HepG2 (cell line): ENCODE data around the gene SERPINB10. TPM values are rescaled to one million over a fixed set of nuclear protein-coding genes. Genes with fewer than 3 reads are reported as not detected.

Experiments
- ATAC-seq: fragments of 200-7000 bp; cut with Tn5 transposase; 3 replicates; pipeline ENCODE4 v1.9.1; 2020; ENCODE audit warnings: mild to moderate bottlenecking, moderate library complexity
- BruUV-seq: library from RNA; stranded (reverse); fragments of 400-500 nt; replicated peaks from 2 replicates; lab custom pipeline; 2021; lab: Mats Ljungman, UMichigan
- CTCF ChIA-PET: fragments of 300-600 bp; formaldehyde crosslinking; extraction: SDS; loops from one replicate; lab custom pipeline; 2021; ENCODE audit warnings: low total read pairs, inconsistent platforms, low intra/inter-chr PET ratio; lab: Yijun Ruan, JAX
- POLR2A ChIA-PET: fragments of 350-600 bp; sonication (Branson Sonifier 250); formaldehyde crosslinking; loops from one replicate; lab custom pipeline; 2020; ENCODE audit warnings: antibody characterized with exemption, inconsistent platforms; lab: Yijun Ruan, JAX
- DNase-seq: peaks from one replicate; pipeline ENCODE4 v3.0.0-alpha.2; 2015; ENCODE audit warnings: low spot score
- FAIRE-seq: peaks from 3 replicates; lab custom pipeline; 2011; peaks lifted over from hg19 to GRCh38; lab: Jason Lieb, UNC
- H2AFZ ChIP-seq: one replicate; pipeline ENCODE4 v1.6.1; 2011; ENCODE audit warnings: low read length, inconsistent platforms
- H3K27ac ChIP-seq: fragments of 300-600 bp; 3 replicates; pipeline ENCODE4 v1.8.0; 2011; ENCODE audit warnings: mixed run types, mild to moderate bottlenecking, mixed read lengths, low read length, inconsistent platforms; ENCODE audit not compliant: insufficient read depth; ENCODE audit errors: extremely low read length
- H3K27me3 ChIP-seq, 2 experiments: fragments of 200-600 bp in 1 of 2; 2 replicates in 1 of 2; 3 replicates in 1 of 2; pipeline versions ENCODE4 v1.6.0 to v1.8.0; 2011; ENCODE audit warnings: low read length in 2 of 2, mild to moderate bottlenecking in 2 of 2, moderate library complexity in 2 of 2, inconsistent platforms in 1 of 2; ENCODE audit not compliant: insufficient read depth in 2 of 2, control insufficient read depth in 1 of 2
- H3K36me3 ChIP-seq, 2 experiments: fragments of 200-600 bp in 1 of 2; replicated peaks in 1 of 2; 2 replicates in 1 of 2; 3 replicates in 1 of 2; pipeline versions ENCODE4 v1.5.1 to v1.8.0; 2011; ENCODE audit warnings: low read length in 2 of 2, inconsistent platforms in 1 of 2; ENCODE audit not compliant: insufficient read depth in 2 of 2, control insufficient read depth in 1 of 2
- H3K4me1 ChIP-seq: 2 replicates; pipeline ENCODE4 v1.5.1; 2012; ENCODE audit warnings: low read length, inconsistent platforms; ENCODE audit not compliant: insufficient read depth
- H3K4me2 ChIP-seq: 2 replicates; pipeline ENCODE4 v1.6.0; 2011; ENCODE audit warnings: low read depth, low read length, inconsistent platforms
- H3K4me3 ChIP-seq, 3 experiments: fragments of 200-600 bp in 1 of 3; sonication (generic), shearing (Covaris generic) in 1 of 3; replicated peaks in 1 of 3; 2 replicates each; pipeline ENCODE4 v1.5.1; 2011 to 2016; ENCODE audit warnings: low read length in 3 of 3, inconsistent platforms in 2 of 3, low read depth in 2 of 3, mild to moderate bottlenecking in 2 of 3, control low read depth in 1 of 3, mixed read lengths in 1 of 3; ENCODE audit not compliant: insufficient read depth in 1 of 3
- H3K79me2 ChIP-seq: one replicate; pipeline ENCODE4 v1.6.1; 2011; ENCODE audit warnings: low read length, inconsistent platforms; ENCODE audit not compliant: insufficient read depth
- H3K9ac ChIP-seq: 2 replicates; pipeline ENCODE4 v1.6.0; 2011; ENCODE audit warnings: mild to moderate bottlenecking, low read depth, low read length, inconsistent platforms; ENCODE audit not compliant: insufficient read depth
- H3K9me3 ChIP-seq: 2 replicates; pipeline ENCODE4 v1.5.1; 2012; ENCODE audit warnings: mild to moderate bottlenecking, low read length
- H4K20me1 ChIP-seq: 2 replicates; pipeline ENCODE4 v1.6.0; 2011; ENCODE audit warnings: inconsistent platforms, mild to moderate bottlenecking, low read length, moderate library complexity; ENCODE audit not compliant: insufficient read depth
- CEBPB ChIP-seq: IDR thresholded peaks from 2 replicates; pipeline ENCODE4 v1.6.1; 2011; ENCODE audit warnings: low read depth, low read length, improper control_type of control experiment, borderline replicate concordance
- SIX1 ChIP-seq: sonication (generic); formaldehyde crosslinking; IDR thresholded peaks from 2 replicates; pipeline ENCODE4 v1.4.0; 2020; ENCODE audit warnings: missing genetic modification reagents, borderline replicate concordance
- ZNF260 ChIP-seq: sonication (generic); formaldehyde crosslinking; IDR thresholded peaks from 2 replicates; pipeline ENCODE4 v1.4.0; 2020; ENCODE audit warnings: missing genetic modification reagents, low read depth, mild to moderate bottlenecking, borderline replicate concordance
- WGBS: methylation state at CpG from one replicate; pipeline ENCODE4 v1.1.6; 2017; ENCODE audit warnings: low lambda C conversion rate; 5-methylcytosine and 5-hydroxymethylcytosine counted together
- in situ Hi-C: cut with HindIII; loops from 2 replicates; pipeline ENCODE4 v1.10.0; 2017; ENCODE audit warnings: low pct_unique_long_range_greater_than_20kb; ENCODE audit not compliant: extremely low pct_ligation_motif_present
- intact Hi-C: fragments of 100-400 bp; cut with micrococcal nuclease; formaldehyde crosslinking; loops from one replicate; pipeline ENCODE4 v1.10.0; 2022; ENCODE audit not compliant: unreplicated experiment
- polyA plus RNA-seq, 8 experiments: library from polyadenylated mRNA; depleted of rRNA in 3 of 8; stranded (reverse) in 7 of 8; unstranded in 1 of 8; fragments of >200 nt; fragmentation: Illumina TruSeq in 4 of 8; extraction: Trizol in 4 of 8; gene quantifications; 2 replicates each; pipeline versions ENCODE4 v1.2.1 to v1.2.3, GENCODE V29; 2011 to 2016; ENCODE audit warnings: low read depth in 4 of 8, missing spikeins in 1 of 8, mixed read lengths in 1 of 8; ENCODE audit not compliant: insufficient read depth in 1 of 8
- total RNA-seq, 5 experiments: library from RNA; depleted of rRNA; stranded (reverse); fragments of >200 nt; fragmentation: Illumina TruSeq; extraction: Trizol; gene quantifications; 2 replicates each; pipeline ENCODE4 v1.2.3, GENCODE V29; 2016; ENCODE audit warnings: low read depth in 1 of 5

The SERPINB10 gene
- total and polyA plus RNA-seq, 2 of the 13 experiments (the other 11 are each of a cell fraction or from before 2014, with no cell fraction given), result not detected

GRCh38 chr18:63982361-63982760, 74.6 kb downstream of the SERPINB10 start:
- no peak for ATAC-seq
- ChIA-PET CTCF (no interaction called here), POLR2A (no interaction called here)
- Histone ChIP-seq H4K20me1 (no peaks in the 10 kb centered on the region), H3K4me1 (no peaks in the 10 kb centered on the region), H3K4me2 (no peak overlapping the region), H2AFZ (no peak overlapping the region), H3K9me3 (no peaks in the 10 kb centered on the region), H3K27me3 (no peaks in the 10 kb centered on the region), H3K79me2 (no peaks in the 10 kb centered on the region), H3K4me3 (no peak overlapping the region), H3K27ac (no peak overlapping the region), H3K36me3 (no peaks in the 10 kb centered on the region), H3K9ac (no peak overlapping the region)
- intact Hi-C loops (no loop called here), in situ Hi-C loops (no loop called here)
- TF ChIP-seq ZNF260 (no peak), CEBPB (peak; percentile 77), SIX1 (no peak)
- WGBS, result 76% methylated on average over 3 of the region's 3 CpGs
- no TSS peak for BruUV-seq
- FAIRE-seq, result no peak
- no peak for DNase-seq

Other genes with a start within 250 kb of the SERPINB10 start
- not detected in 2 replicates for gene SERPINB3, start 246.1 kb upstream of the SERPINB10 start, total RNA-seq (2016; rRNA removed; fragmentation: Illumina TruSeq; extraction: Trizol)
- gene SERPINB3, start 246.1 kb upstream of the SERPINB10 start, polyA plus RNA-seq (2011; rRNA removed), result not detected in 2 replicates
- gene SERPINB11, start 205.0 kb upstream of the SERPINB10 start, total RNA-seq (2016; rRNA removed; fragmentation: Illumina TruSeq; extraction: Trizol), result not detected in 2 replicates
- not detected in 2 replicates for gene SERPINB11, start 205.0 kb upstream of the SERPINB10 start, polyA plus RNA-seq (2011; rRNA removed)
- not detected in 2 replicates for gene SERPINB7, start 132.5 kb upstream of the SERPINB10 start, total RNA-seq (2016; rRNA removed; fragmentation: Illumina TruSeq; extraction: Trizol)
- gene SERPINB7, start 132.5 kb upstream of the SERPINB10 start, polyA plus RNA-seq (2011; rRNA removed), result not detected in 2 replicates
- 0.10 and 0.11 TPM in 2 replicates for gene SERPINB2, start 20.3 kb upstream of the SERPINB10 start, total RNA-seq (2016; rRNA removed; fragmentation: Illumina TruSeq; extraction: Trizol)
- 0.04 and 0.07 TPM in 2 replicates for gene SERPINB2, start 20.3 kb upstream of the SERPINB10 start, polyA plus RNA-seq (2011; rRNA removed)
- gene HMSD, start 41.3 kb downstream of the SERPINB10 start, total RNA-seq (2016; rRNA removed; fragmentation: Illumina TruSeq; extraction: Trizol), result not detected in 2 replicates
- gene HMSD, start 41.3 kb downstream of the SERPINB10 start, polyA plus RNA-seq (2011; rRNA removed), result not detected in 2 replicates
- gene SERPINB8, start 62.1 kb downstream of the SERPINB10 start, total RNA-seq (2016; rRNA removed; fragmentation: Illumina TruSeq; extraction: Trizol), result 2.2 and 2.6 TPM in 2 replicates
- gene SERPINB8, start 62.1 kb downstream of the SERPINB10 start, polyA plus RNA-seq (2011; rRNA removed), result 0.84 and 0.95 TPM in 2 replicates
- not detected in 2 replicates for gene LINC00305, start 241.1 kb downstream of the SERPINB10 start, total RNA-seq (2016; rRNA removed; fragmentation: Illumina TruSeq; extraction: Trizol)
- gene LINC00305, start 241.1 kb downstream of the SERPINB10 start, polyA plus RNA-seq (2011; rRNA removed), result not detected in 2 replicates